HG03469 (cell line): Measurements from ENCODE around the gene HENMT1.
"Not testable (repeated sequence)": the region's sequence is repeated elsewhere in the genome, so short reads cannot be mapped to it uniquely, and the experiment has no call there.

ENCODE experiments used
- ATAC-seq: cut with Tn5 transposase; IDR thresholded peaks from one replicate; pipeline ENCODE4 v1.9.1; 2021; ENCODE audit warnings: mild to moderate bottlenecking, moderate library complexity, moderate number of reproducible peaks; ENCODE audit not compliant: unreplicated experiment

Gene HENMT1

GRCh38 chr1:108661030-108661609 lies at the start of gene HENMT1:
TSS of gene HENMT1 (minus strand) at chr1:108661093. CDS start at chr1:108659884, 1,209 bp downstream.
- peak; percentile 82 for ATAC-seq

GRCh38 chr1:108708691-108709660 lies 48.1 kb upstream of the HENMT1 start:
- ATAC-seq, result no peak

GRCh38 chr1:108706643-108707042 lies 45.8 kb upstream of the HENMT1 start:
- no peak for ATAC-seq

- ATAC-seq, result no peak
Observed at GRCh38 chr1:108704496-108704895, 43.6 kb upstream of the HENMT1 start.

GRCh38 chr1:108703939-108704338 lies 43.0 kb upstream of the HENMT1 start:
- no peak for ATAC-seq

GRCh38 chr1:108702109-108702508 lies 41.2 kb upstream of the HENMT1 start:
- ATAC-seq, result not testable (repeated sequence)

- no peak for ATAC-seq
Observed at GRCh38 chr1:108701176-108701849, 40.4 kb upstream of the HENMT1 start.

- ATAC-seq, result no peak
Observed at GRCh38 chr1:108699375-108700332, 38.8 kb upstream of the HENMT1 start.

GRCh38 chr1:108695535-108695934 lies 34.6 kb upstream of the HENMT1 start:
- no peak for ATAC-seq

GRCh38 chr1:108692724-108693655 lies 32.1 kb upstream of the HENMT1 start:
- ATAC-seq, result peak; percentile 46

GRCh38 chr1:108691942-108692723 lies 31.2 kb upstream of the HENMT1 start, which contains the start of gene PRPF38B:
TSS of gene PRPF38B (plus strand) at chr1:108692310. CDS start at chr1:108692592, 282 bp downstream.
- ATAC-seq, result peak; percentile 87

- ATAC-seq, result no peak
Observed at GRCh38 chr1:108691128-108691941, 30.4 kb upstream of the HENMT1 start.

- ATAC-seq, result no peak
Observed at GRCh38 chr1:108686614-108687313, 25.9 kb upstream of the HENMT1 start.

GRCh38 chr1:108685529-108685928 lies 24.6 kb upstream of the HENMT1 start:
- no peak for ATAC-seq

GRCh38 chr1:108681701-108682100 lies 20.8 kb upstream of the HENMT1 start:
- ATAC-seq, result not testable (repeated sequence)

GRCh38 chr1:108679586-108680213 lies 18.8 kb upstream of the HENMT1 start:
- no peak for ATAC-seq
